HG02938 (cell line): ENCODE results near the gene GAS6.
"Not testable (repeated sequence)": the region's sequence is repeated elsewhere in the genome, so short reads cannot be mapped to it uniquely, and the experiment has no call there.

ENCODE experiments used
- ATAC-seq: cut with Tn5 transposase; IDR thresholded peaks from one replicate; pipeline ENCODE4 v1.9.1; 2021; ENCODE audit warnings: mild to moderate bottlenecking, moderate library complexity; ENCODE audit not compliant: unreplicated experiment

GAS6 gene

GRCh38 chr13:113840541-113841352 is 23.1 kb downstream of the GAS6 start:
- ATAC-seq, result no peak

GRCh38 chr13:113839536-113840204 is 24.2 kb downstream of the GAS6 start:
- no peak for ATAC-seq

- ATAC-seq, result no peak
These were observed 25.1 kb downstream of the GAS6 start for GRCh38 chr13:113838711-113839201.

- ATAC-seq, result no peak
These were observed 26.1 kb downstream of the GAS6 start for GRCh38 chr13:113837560-113838355.

- ATAC-seq, result no peak
These were observed 26.9 kb downstream of the GAS6 start for GRCh38 chr13:113836768-113837559.

- ATAC-seq, result no peak
These were observed 28.2 kb downstream of the GAS6 start for GRCh38 chr13:113835461-113836270.

- ATAC-seq, result no peak
These were observed 29.2 kb downstream of the GAS6 start for GRCh38 chr13:113834496-113835200.

GRCh38 chr13:113834006-113834405 is 29.9 kb downstream of the GAS6 start:
- ATAC-seq, result not testable (repeated sequence)

- no peak for ATAC-seq
These were observed 30.6 kb downstream of the GAS6 start for GRCh38 chr13:113833111-113833830.

- no peak for ATAC-seq
These were observed 31.2 kb downstream of the GAS6 start for GRCh38 chr13:113832631-113833030.

- no peak for ATAC-seq
These were observed 31.7 kb downstream of the GAS6 start for GRCh38 chr13:113832205-113832604.

- ATAC-seq, result no peak
These were observed 32.8 kb downstream of the GAS6 start for GRCh38 chr13:113831061-113831460.

- not testable (repeated sequence) for ATAC-seq
These were observed 33.4 kb downstream of the GAS6 start for GRCh38 chr13:113830426-113830950.

- no peak for ATAC-seq
These were observed 35.5 kb downstream of the GAS6 start for GRCh38 chr13:113828282-113828825.

- no peak for ATAC-seq
These were observed 36.9 kb downstream of the GAS6 start for GRCh38 chr13:113827021-113827420.

- ATAC-seq, result not testable (repeated sequence)
These were observed 37.4 kb downstream of the GAS6 start for GRCh38 chr13:113826446-113826845.

GRCh38 chr13:113825841-113826240 is 38.0 kb downstream of the GAS6 start:
- ATAC-seq, result no peak

- no peak for ATAC-seq
These were observed 40.1 kb downstream of the GAS6 start for GRCh38 chr13:113823771-113824170.
